MCF 10A (cell line): ENCODE results near the gene TERT. TPM values are rescaled to one million over a fixed set of nuclear protein-coding genes. Genes with fewer than 3 reads are reported as not detected.

Source experiments
- BruUV-seq: library from RNA; stranded (reverse); fragments of 400-500 nt; replicated peaks from 2 replicates; lab custom pipeline; 2021; lab: Mats Ljungman, UMichigan
- CTCF ChIA-PET: fragments of 300-600 bp; sonication (Branson Sonifier 250); formaldehyde crosslinking; extraction: SDS; loops from one replicate; lab custom pipeline; 2021; ENCODE audit warnings: antibody characterized with exemption, inconsistent platforms; lab: Yijun Ruan, JAX
- POLR2A ChIA-PET: fragments of 300-600, 350-650 bp; sonication (Branson Sonifier 250); formaldehyde crosslinking; extraction: SDS; loops from one replicate; lab custom pipeline; 2020; ENCODE audit warnings: antibody characterized with exemption, inconsistent platforms; lab: Yijun Ruan, JAX
- DNase-seq: peaks from one replicate; pipeline ENCODE4 v3.0.0-alpha.2; 2018; ENCODE audit not compliant: unreplicated experiment
- H3K27ac Mint-ChIP-seq: one replicate; pipeline ENCODE4 v1.8.0; 2022; ENCODE audit warnings: mild to moderate bottlenecking, low read depth, mixed read lengths; ENCODE audit not compliant: unreplicated experiment
- H3K27me3 Mint-ChIP-seq: one replicate; pipeline ENCODE4 v1.8.0; 2022; ENCODE audit warnings: mixed read lengths; ENCODE audit not compliant: insufficient read depth, unreplicated experiment
- H3K36me3 Mint-ChIP-seq: one replicate; pipeline ENCODE4 v1.8.0; 2022; ENCODE audit warnings: mild to moderate bottlenecking, moderate library complexity, mixed read lengths; ENCODE audit not compliant: insufficient read depth, unreplicated experiment
- H3K4me1 Mint-ChIP-seq: one replicate; pipeline ENCODE4 v1.8.0; 2022; ENCODE audit warnings: mixed read lengths; ENCODE audit not compliant: insufficient read depth, unreplicated experiment
- H3K4me3 Mint-ChIP-seq: one replicate; pipeline ENCODE4 v1.8.0; 2022; ENCODE audit warnings: mild to moderate bottlenecking, moderate library complexity, mixed read lengths; ENCODE audit not compliant: unreplicated experiment
- H3K9me3 Mint-ChIP-seq: one replicate; pipeline ENCODE4 v1.8.0; 2022; ENCODE audit warnings: mixed read lengths; ENCODE audit not compliant: unreplicated experiment
- CTCF ChIP-seq: fragments of 200-600 bp; IDR thresholded peaks from one replicate; pipeline ENCODE4 v1.8.0; 2022; ENCODE audit warnings: antibody characterized with exemption, mild to moderate bottlenecking; ENCODE audit not compliant: unreplicated experiment
- intact Hi-C: fragments of 100-400 bp; cut with micrococcal nuclease; formaldehyde crosslinking; loops from 2 replicates; pipeline ENCODE4 v1.14.1; 2022
- total RNA-seq: library from RNA; stranded (reverse); gene quantifications from 2 replicates; pipeline ENCODE4 v1.2.3, GENCODE V29; 2022

The TERT gene
- total RNA-seq, 1 experiment from 2014 or later: 0.16 TPM

DNA sequence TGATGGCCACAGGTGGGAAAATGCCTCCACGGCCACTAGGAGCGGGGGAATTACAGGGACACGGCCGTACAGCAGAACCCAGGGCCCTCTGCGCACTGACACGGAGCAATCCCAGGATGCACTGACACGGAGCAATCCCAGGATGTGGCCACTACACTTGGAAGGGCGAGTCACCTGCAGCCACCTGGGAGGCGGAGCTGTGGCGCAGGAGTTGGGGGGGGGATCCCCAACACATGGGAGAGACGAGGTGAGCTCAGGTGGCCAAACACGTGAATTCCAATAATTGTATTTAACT lies 43.3 kb upstream of the TERT start:
- POLR2A ChIA-PET: no interaction called here

GRCh38 chr5:1337489-1338195 lies 42.8 kb upstream of the TERT start:
- CTCF ChIA-PET: interaction anchor here (0.7 kb wide), 1 partner anchor 175 kb away, joined by 3 read pairs; no protein-coding TSS in a partner anchor
- no peaks in the 10 kb centered on the region for H3K9me3 Mint-ChIP-seq
- DNase-seq: no peak
- no peaks in the 10 kb centered on the region for H3K4me1 Mint-ChIP-seq
- H3K4me3 Mint-ChIP-seq: no peak overlapping the region
- TF ChIP-seq CTCF: no peak
- POLR2A ChIA-PET: no interaction called here
- intact Hi-C loops: no loop called here
- no peak overlapping the region for H3K27ac Mint-ChIP-seq
- peaks cover 39% of the 10 kb centered on the region for H3K36me3 Mint-ChIP-seq
- no peaks in the 10 kb centered on the region for H3K27me3 Mint-ChIP-seq
- BruUV-seq: no TSS peak

More for the DNA sequence above, 43.3 kb upstream of the TERT start:
- intact Hi-C loops: no loop called here
- no peak for TF ChIP-seq CTCF
- no peak overlapping the region for H3K4me3 Mint-ChIP-seq
- DNase-seq: no peak
- H3K4me1 Mint-ChIP-seq: peaks cover 3% of the 10 kb centered on the region
- BruUV-seq: no TSS peak
- CTCF ChIA-PET: no interaction called here
- H3K9me3 Mint-ChIP-seq: no peaks in the 10 kb centered on the region
- no peaks in the 10 kb centered on the region for H3K27me3 Mint-ChIP-seq
- H3K36me3 Mint-ChIP-seq: peaks cover 43% of the 10 kb centered on the region
- H3K27ac Mint-ChIP-seq: no peak overlapping the region

- H3K9me3 Mint-ChIP-seq: no peaks in the 10 kb centered on the region
- no TSS peak for BruUV-seq
- intact Hi-C loops: no loop called here
- H3K27ac Mint-ChIP-seq: no peak overlapping the region
- H3K4me1 Mint-ChIP-seq: no peaks in the 10 kb centered on the region
- POLR2A ChIA-PET: no interaction called here
- no peaks in the 10 kb centered on the region for H3K27me3 Mint-ChIP-seq
- DNase-seq: no peak
- H3K36me3 Mint-ChIP-seq: peaks cover 40% of the 10 kb centered on the region
- TF ChIP-seq CTCF: no peak
- H3K4me3 Mint-ChIP-seq: no peak overlapping the region
- CTCF ChIA-PET: interaction anchor here (0.7 to 1.2 kb wide), 2 partner anchors 169 to 174 kb away, joined by 3 read pairs; no protein-coding TSS in a partner anchor
These were observed 42.1 kb upstream of the TERT start for GRCh38 chr5:1336749-1337488.

GRCh38 chr5:1336106-1336561 lies 41.3 kb upstream of the TERT start:
- ChIA-PET POLR2A (no interaction called here), CTCF (interaction anchor here (1.2 kb wide), 1 partner anchor 169 kb away, joined by 3 read pairs; no protein-coding TSS in a partner anchor)
- Mint-ChIP-seq H3K4me3 (no peak overlapping the region), H3K36me3 (peaks cover 40% of the 10 kb centered on the region), H3K9me3 (no peaks in the 10 kb centered on the region), H3K27ac (no peak overlapping the region), H3K4me1 (peaks cover under 1% of the 10 kb centered on the region), H3K27me3 (no peaks in the 10 kb centered on the region)
- BruUV-seq: no TSS peak
- no peak for DNase-seq
- no peak for TF ChIP-seq CTCF
- intact Hi-C loops: no loop called here
